Amniotic stem cell (primary cell): ENCODE results near the gene ATP2A3.
"Not testable (repeated sequence)": the region's sequence is repeated elsewhere in the genome, so short reads cannot be mapped to it uniquely, and the experiment has no call there.

ENCODE experiments used
- DNase-seq: peaks from one replicate; lab custom pipeline; 2025; lab: John Stamatoyannopoulos, UW

Gene ATP2A3

DNA sequence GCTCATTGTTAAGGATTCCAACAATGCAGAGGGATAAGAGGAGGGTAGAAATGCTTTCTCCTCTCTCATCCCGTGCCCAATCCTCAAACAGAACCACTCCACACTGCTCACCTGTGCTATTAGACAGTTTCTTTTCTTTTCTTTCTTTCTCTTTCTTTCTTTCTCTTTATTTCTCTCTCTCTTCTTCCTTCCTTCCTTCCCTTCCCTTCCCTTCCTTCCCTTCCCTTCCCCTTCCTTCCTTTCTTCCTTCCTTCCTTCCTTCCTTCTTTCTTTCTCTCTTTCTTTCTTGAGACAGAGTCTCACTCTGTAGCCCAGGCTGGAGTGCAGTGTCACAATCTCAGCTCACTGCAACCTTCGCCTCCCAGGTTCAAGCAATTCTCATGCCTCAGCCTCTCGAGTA lies 27.5 kb upstream of the ATP2A3 start:
- not testable (repeated sequence) for DNase-seq

GRCh38 chr17:3990386-3991127 lies 26.3 kb upstream of the ATP2A3 start:
- no peak for DNase-seq

GRCh38 chr17:3989041-3989886 lies 25.0 kb upstream of the ATP2A3 start:
- no peak for DNase-seq

- no peak for DNase-seq
Observed at GRCh38 chr17:3988297-3989040, 24.2 kb upstream of the ATP2A3 start.

- no peak for DNase-seq
Observed at GRCh38 chr17:3986939-3987335, 22.7 kb upstream of the ATP2A3 start.

DNA sequence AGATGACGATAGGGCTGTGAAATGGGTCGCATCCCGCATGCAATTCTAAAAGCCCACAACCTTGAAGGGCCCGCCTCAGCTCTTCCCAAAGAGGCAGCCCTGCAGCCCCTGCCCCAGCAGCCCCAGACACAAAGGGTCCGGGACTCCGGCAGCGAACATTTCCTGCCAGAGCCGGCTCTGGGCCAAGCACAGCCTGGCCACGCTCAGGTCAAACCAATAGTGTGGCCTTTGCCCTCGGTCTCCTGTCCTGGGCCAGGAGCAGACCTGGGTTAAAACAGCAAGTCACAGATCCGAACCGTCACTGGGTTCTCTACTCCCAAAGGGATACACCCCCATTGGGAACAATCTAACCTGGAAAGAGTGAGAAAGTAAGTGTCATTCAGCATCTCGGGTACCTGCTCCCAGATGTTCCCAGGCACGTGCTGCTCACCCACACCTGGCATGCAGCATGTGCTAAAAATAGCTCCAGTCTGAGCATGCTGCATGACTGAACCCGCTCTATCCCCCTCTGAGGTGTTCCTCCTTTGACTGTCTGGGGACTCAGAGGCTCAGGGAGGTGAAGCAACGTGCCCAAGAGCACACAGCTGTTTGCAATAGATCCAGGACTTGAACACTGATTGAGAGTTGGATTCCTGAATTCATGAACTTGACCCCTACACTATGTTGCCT lies 22.2 kb upstream of the ATP2A3 start:
- no peak for DNase-seq

- DNase-seq: no peak
Observed at GRCh38 chr17:3985846-3986245, 21.6 kb upstream of the ATP2A3 start.

DNA sequence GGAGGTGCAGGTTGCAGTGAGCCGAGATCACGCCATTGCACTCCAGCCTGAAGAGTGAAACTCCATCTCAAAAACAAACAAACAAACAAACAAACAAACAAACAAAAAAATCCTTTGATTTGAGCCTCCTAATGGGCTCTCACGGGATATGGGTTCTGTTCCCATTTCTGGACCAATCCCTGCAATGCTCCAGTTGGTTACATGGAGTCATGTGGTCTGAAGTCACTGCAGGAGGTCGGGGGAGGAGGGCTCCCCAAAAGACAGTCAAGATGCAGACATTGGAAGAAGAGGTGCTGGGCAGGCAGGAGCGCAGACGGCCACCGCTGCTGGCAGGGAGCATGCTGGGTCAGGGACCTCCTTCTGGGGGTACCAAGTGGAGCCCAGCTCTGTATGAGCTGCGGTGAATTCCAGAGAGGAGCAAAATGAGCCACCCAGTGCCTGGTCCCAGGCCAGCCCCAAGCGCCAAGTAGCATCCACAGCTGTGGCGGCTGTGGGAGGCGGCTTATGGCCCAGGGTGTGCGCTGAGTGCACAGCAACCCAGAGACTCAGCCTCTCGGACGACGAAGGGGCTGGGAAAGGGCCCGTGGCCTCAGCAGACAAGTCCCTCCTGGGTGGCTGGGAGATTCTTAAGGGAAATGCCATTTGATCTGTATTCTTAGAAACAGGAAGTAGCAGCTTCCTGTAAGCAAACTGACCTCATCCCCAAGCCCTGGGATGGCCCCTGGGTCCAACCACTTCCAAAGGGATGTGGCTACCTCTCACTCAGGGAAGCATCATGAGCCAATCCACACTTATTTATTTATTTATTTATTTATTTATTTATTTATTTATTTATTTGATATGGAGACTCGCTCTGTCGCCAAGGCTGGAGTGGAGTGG lies 19.6 kb upstream of the ATP2A3 start:
- DNase-seq: no peak

DNA sequence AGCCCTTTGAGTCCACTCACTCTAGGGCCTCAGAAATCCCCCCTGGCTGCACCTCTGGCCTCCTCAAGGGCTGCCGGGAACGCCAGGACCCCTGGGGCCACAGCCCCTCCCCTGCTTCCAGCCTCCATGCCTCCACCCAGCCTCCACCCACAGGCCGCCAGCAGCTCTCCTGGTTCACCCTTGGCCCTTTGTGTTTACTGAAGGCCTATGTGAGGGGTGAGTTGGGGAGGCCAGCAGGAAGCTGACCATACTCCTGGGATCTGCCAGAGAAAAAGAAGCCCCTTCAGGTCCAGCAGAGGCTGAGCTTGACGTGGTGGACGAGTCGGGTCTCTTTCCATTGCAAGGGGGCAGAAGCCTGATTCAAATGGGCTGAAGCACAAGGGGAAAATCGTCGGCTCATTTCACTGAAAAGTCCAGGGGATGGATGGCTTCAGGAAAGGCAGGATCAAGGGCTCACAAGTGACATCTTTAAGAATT lies 18.3 kb upstream of the ATP2A3 start:
- no peak for DNase-seq

GRCh38 chr17:3982113-3982512 lies 17.9 kb upstream of the ATP2A3 start:
- DNase-seq: no peak

DNA sequence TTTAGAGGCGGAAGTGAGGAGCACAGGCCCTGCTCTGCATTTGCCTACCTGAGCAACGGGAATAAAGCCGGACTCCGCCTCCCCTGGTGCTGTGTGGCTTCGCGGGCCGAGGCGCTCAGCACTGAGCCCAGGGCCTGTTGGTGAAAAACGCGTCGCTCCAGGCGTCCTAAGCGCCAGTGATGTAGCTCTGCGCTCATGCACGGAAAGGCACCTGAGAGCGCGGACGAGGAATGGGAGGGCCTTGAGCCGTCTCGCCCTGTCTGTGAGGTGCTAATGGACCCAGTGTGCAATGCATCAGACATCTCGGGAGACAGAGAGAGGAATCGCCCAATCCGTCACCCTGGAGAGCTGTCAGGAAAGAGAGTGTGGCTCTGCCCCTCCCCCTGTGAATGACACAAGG lies 17.2 kb upstream of the ATP2A3 start:
- DNase-seq: no peak

DNA sequence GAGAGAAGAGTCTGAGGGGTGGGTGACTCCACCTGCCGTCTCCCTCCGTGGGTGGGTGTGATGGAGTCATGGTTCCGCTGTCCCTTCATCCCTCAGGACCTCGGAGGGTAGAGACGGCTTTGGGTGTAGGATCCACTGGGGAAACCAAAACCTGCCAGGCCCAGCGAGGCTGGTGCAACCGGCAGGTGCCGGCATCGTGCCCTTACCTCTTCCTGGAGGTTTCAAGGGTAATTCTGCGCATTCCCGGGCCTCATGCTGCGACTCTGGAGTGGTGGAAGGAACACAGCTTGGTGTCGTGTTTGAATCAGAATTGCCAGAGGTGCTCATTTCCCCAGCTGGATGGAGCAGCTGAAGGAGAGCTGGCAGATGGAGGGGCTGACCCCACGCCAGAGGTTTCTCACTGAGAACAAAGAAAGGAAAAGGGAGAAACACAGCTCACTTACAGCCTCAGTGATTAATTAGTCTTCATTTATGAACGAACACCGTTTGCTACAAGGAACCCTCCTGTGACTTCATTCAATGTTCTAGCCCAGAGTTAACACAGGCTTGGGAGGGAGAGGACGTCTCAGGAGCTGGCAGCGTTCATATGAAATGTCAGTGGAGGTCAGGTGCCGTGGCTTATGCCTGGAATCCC lies 16.3 kb upstream of the ATP2A3 start:
- no peak for DNase-seq

DNA sequence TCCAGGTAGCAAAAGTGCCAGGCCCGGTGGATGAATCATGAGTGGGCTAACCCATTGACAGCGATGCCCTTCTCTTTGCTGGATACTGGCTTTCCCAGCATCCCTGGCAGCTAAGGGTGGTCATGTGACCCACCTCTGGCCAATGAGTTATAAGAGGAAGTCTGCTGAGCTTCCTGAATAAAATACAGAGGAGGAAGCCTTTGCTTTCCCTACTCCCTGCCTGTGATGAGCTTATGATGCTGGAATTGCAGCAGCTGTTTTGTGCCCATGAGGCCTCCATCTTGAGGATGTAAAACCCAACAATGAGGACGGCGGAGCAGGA lies 15.0 kb upstream of the ATP2A3 start:
- no peak for DNase-seq

DNA sequence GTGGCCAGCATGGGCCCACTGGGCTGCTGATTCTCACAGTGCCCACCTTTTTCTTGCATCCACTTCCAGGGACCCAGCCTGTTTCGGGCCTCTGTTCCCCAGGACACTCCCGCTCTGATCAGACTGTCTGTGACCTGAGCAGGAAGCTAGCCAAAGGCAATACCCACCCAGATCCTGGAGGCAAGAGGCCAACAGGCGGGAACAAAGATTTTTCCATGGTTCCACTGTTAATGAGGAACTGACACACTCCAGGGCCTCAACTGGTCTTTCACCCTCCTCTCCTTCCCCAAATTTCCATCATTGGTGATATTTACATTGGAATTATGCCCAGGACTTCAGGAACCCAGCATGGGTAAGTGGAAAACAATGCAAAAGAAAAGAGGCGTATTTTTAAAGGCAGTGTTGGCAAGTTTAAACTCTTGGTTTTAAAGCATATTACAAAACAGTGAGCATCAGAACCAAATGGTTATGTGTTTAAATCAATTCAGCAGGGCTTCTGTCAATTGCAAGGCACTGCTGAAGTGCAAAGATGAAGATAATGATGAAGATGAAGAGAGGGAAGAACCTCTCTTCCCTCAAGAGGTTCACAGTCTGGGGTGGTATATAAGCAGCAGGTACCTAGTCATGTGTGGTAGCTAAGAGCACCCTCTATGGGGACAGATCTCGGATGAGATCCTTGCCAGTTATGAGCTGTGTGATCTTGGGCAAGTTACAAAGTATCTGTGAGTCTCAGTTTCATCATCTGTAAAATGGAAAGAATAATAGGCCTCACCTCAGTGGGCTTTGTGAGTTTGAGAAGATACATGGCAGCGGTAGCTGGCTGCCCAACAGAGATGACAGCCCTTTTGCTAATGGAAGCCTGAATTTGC lies 14.4 kb upstream of the ATP2A3 start:
- no peak for DNase-seq

GRCh38 chr17:3977387-3977786 lies 13.2 kb upstream of the ATP2A3 start:
- no peak for DNase-seq

DNA sequence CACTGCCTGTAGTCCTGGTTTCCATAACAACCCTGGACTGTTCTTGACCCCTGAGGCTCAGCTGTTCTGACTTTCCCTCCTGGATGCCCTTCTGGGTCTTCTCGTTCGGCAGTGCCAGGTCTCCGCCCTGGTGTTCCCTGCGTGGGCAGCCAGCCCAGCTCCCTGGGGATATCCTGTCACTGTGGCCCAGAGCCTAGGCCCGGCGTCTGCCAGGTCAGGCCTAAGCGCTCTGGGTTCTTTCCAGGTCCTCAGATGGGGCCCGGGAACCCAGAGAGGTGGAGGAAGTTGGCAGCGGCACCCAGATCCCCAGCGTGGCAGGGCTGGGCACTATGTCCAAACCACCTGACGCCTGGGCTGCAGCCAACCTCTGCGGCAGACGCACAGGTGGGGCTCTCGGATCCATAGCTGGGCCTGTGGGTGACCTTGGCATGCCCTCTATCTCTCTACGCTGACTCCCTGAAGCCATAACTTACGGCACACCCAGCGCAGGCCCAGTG lies 12.5 kb upstream of the ATP2A3 start:
- no peak for DNase-seq

- no peak for DNase-seq
Observed at GRCh38 chr17:3974980-3975379, 10.7 kb upstream of the ATP2A3 start.

DNA sequence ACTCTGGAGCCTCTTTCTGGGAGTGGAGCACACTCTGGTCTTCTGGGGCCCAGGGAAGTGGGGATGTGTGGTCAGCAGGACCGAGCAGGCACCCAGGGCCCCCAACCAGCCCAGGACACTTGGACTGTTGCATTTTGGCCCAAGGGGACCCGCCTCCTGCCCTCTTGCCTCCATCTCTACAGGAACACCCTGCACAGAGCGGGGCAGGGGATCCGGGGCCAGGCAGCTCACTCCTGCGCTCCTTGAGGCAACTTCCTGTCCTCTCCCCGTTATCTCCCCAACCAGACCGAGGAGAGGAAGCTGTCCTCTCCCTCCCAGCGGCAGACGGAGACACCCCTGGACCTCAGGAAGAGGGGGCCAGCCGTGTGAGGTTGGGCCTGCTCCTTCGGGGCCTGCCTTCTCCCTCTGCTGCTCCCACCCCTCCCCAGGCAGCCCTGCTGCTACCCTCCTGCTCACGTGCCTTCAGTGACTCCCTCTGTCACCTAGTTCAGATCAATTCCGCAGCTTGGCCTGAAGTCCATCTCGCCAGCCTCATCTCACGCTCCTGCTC lies 10.0 kb upstream of the ATP2A3 start:
- no peak for DNase-seq

DNA sequence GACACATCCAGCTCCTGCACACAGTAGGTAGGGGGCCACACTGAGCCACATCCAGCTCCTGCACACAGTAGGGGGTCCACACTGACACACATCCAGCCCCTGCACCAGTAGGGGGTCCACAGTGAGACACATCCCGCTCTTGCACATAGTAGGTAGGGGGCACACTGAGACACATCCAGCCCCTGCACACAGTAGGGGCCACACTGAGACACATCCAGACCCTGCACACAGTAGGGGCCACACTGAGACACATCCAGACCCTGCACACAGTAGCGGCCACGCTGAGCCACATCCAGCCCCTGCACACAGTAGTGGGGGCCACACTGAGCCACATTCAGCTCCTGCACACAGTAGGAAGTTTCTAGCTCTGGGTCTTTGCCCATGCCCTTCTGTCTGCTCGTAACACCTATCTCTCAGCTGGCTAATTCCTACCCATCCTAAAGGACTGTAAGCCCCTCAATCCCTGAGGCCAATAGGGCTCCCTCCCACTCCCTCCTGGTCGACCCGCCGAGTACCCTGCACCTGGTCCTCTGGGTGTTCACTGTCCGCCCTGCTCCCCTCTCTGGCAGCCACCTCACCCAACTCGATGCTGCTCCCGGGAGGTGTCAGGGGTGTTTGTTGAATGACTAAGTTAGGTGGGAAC lies 9.4 kb upstream of the ATP2A3 start:
- DNase-seq: no peak
